ENCODE data around the gene AMPD3.

DNA sequence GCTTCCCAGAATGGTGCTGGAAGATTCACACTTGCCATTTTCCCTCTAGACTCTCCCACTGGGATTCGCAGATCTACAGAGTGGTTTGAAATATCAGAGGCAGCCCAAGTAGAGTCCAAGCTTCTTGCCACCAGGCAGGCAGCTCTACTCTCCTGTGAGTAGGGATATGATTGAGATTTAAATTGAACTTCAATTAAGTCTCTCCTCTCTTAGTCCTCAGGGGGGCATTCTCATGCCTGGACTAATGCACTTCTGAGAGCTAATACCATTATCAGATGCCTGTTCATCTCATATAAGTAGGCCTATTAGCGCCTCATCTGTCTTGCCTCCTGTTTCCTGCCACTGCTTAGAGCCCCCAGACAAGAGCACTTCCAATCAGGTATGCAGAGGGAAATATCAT, 25.5 kb upstream of the AMPD3 start:
- TF ChIP-seq EZH2 (conservative IDR thresholded peaks at IDR 0.05; ENCODE audit: low read depth, low read length) (no peak), MXI1 (IDR thresholded peaks at IDR 0.05; ENCODE audit: borderline replicate concordance, low read depth, low read length) (no peak), ZNF101 (CRISPR knock-in tag; IDR thresholded peaks at IDR 0.05; ENCODE audit: borderline replicate concordance, low read depth) (no peak), SUZ12 (IDR thresholded peaks at IDR 0.05; ENCODE audit: low read depth, low read length) (no peak), PLRG1 (conservative IDR thresholded peaks at IDR 0.05) (no peak)
- TF ChIP-seq, protein P1, sequence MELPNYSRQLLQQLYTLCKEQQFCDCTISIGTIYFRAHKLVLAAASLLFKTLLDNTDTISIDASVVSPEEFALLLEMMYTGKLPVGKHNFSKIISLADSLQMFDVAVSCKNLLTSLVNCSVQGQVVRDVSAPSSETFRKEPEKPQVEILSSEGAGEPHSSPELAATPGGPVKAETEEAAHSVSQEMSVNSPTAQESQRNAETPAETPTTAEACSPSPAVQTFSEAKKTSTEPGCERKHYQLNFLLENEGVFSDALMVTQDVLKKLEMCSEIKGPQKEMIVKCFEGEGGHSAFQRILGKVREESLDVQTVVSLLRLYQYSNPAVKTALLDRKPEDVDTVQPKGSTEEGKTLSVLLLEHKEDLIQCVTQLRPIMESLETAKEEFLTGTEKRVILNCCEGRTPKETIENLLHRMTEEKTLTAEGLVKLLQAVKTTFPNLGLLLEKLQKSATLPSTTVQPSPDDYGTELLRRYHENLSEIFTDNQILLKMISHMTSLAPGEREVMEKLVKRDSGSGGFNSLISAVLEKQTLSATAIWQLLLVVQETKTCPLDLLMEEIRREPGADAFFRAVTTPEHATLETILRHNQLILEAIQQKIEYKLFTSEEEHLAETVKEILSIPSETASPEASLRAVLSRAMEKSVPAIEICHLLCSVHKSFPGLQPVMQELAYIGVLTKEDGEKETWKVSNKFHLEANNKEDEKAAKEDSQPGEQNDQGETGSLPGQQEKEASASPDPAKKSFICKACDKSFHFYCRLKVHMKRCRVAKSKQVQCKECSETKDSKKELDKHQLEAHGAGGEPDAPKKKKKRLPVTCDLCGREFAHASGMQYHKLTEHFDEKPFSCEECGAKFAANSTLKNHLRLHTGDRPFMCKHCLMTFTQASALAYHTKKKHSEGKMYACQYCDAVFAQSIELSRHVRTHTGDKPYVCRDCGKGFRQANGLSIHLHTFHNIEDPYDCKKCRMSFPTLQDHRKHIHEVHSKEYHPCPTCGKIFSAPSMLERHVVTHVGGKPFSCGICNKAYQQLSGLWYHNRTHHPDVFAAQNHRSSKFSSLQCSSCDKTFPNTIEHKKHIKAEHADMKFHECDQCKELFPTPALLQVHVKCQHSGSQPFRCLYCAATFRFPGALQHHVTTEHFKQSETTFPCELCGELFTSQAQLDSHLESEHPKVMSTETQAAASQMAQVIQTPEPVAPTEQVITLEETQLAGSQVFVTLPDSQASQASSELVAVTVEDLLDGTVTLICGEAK (IDR thresholded peaks at IDR 0.05): no peak
- TF ChIP-seq, protein P1 (CRISPR knock-in tag; IDR thresholded peaks at IDR 0.05): no peak

Data from HepG2 (cell line).